Ovary (tissue), 3 donors: ENCODE measurements around the gene CGB3.

Source experiments
- EP300 ChIP-seq: sonication (generic); formaldehyde crosslinking; IDR thresholded peaks from one replicate; pipeline ENCODE4 v1.6.1; 2017; ENCODE audit warnings: antibody characterized with exemption
- POLR2A ChIP-seq: fragments of 450-650 bp; IDR thresholded peaks from one replicate; pipeline ENCODE4 v1.6.1; 2017; ENCODE audit warnings: antibody characterized with exemption, mild to moderate bottlenecking, moderate library complexity
- TF ChIP-seq, protein P1 (sequence below), 3 donors: fragments of 450-650 bp in 2 of 3; fragments of 200-600 bp in 1 of 3; IDR thresholded peaks; one replicate each; pipeline versions ENCODE4 v1.5.1 to v1.8.0; 2016 to 2022; ENCODE audit warnings: antibody characterized with exemption in 3 of 3, mild to moderate bottlenecking in 1 of 3
- donor health status: DM: no; HTN: no; CAD: no.

GRCh38 chr19:49070416-49070815, 46.3 kb upstream of the CGB3 start:
- TF ChIP-seq, protein P1, sequence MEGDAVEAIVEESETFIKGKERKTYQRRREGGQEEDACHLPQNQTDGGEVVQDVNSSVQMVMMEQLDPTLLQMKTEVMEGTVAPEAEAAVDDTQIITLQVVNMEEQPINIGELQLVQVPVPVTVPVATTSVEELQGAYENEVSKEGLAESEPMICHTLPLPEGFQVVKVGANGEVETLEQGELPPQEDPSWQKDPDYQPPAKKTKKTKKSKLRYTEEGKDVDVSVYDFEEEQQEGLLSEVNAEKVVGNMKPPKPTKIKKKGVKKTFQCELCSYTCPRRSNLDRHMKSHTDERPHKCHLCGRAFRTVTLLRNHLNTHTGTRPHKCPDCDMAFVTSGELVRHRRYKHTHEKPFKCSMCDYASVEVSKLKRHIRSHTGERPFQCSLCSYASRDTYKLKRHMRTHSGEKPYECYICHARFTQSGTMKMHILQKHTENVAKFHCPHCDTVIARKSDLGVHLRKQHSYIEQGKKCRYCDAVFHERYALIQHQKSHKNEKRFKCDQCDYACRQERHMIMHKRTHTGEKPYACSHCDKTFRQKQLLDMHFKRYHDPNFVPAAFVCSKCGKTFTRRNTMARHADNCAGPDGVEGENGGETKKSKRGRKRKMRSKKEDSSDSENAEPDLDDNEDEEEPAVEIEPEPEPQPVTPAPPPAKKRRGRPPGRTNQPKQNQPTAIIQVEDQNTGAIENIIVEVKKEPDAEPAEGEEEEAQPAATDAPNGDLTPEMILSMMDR (IDR thresholded peaks at IDR 0.05) = no peak
- no peak for TF ChIP-seq POLR2A
- no peak for TF ChIP-seq EP300
